ENCODE results near the gene RALGPS1.

RALGPS1 gene

GRCh38 chr9:126999315-127000068 is 84.9 kb downstream of the RALGPS1 start:
- TF ChIP-seq, protein P1, sequence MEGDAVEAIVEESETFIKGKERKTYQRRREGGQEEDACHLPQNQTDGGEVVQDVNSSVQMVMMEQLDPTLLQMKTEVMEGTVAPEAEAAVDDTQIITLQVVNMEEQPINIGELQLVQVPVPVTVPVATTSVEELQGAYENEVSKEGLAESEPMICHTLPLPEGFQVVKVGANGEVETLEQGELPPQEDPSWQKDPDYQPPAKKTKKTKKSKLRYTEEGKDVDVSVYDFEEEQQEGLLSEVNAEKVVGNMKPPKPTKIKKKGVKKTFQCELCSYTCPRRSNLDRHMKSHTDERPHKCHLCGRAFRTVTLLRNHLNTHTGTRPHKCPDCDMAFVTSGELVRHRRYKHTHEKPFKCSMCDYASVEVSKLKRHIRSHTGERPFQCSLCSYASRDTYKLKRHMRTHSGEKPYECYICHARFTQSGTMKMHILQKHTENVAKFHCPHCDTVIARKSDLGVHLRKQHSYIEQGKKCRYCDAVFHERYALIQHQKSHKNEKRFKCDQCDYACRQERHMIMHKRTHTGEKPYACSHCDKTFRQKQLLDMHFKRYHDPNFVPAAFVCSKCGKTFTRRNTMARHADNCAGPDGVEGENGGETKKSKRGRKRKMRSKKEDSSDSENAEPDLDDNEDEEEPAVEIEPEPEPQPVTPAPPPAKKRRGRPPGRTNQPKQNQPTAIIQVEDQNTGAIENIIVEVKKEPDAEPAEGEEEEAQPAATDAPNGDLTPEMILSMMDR (IDR thresholded peaks at IDR 0.05): no peak
- H3K27ac Mint-ChIP-seq: no peak overlapping the region
- H3K27me3 Mint-ChIP-seq (ENCODE audit: low read depth, poor library complexity): no peaks in the 10 kb centered on the region
- peaks cover 26% of the 10 kb centered on the region for H3K9me3 Mint-ChIP-seq
- H3K4me1 Mint-ChIP-seq: no peaks in the 10 kb centered on the region
- no peak overlapping the region for H3K4me3 Mint-ChIP-seq
- no peaks in the 10 kb centered on the region for H3K36me3 Mint-ChIP-seq (ENCODE audit: low read depth)
- no peak for DNase-seq

DNA sequence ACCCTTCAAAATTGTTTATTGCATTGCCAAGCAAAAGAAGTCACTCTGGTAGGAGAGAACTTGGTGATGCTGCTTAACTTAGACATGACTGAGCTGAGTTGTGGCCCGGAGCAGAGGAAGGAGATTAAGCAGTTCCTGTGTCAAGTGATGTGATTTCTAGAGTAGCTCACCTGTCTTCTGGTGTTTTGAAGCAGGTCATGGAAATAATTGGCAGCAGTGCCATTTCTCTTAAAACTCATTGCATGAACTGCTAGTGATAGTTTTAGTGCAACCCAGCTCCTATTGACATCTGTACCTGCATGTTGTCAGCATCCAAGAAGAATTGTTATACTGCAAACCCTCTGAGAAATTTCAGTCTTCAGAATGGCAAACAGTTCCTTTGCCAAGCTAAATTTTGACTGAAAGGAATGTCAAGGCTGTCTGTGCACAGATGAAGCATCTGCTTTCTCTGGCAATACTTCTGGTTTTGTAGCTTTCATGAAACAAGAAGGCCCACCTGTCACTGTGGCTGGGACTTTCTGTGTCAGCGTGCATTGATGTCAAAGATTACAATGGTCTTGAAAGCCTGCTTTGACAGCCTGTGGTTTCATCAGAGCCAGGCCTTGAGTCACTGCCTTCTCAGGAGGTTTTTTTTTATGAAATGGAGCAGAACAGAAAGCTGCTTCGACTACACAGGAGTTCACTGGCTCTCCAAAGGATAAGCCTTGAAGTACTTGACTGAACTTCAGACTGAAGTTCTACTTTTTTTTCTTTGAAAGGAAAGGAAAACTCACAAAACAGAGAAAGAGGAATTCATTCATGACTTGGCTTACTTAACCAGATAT is 90.6 kb downstream of the RALGPS1 start:
- H3K4me1 Mint-ChIP-seq: peaks cover 15% of the 10 kb centered on the region
- H3K4me3 Mint-ChIP-seq: no peak overlapping the region
- DNase-seq: no peak
- TF ChIP-seq, protein P1 (IDR thresholded peaks at IDR 0.05): no peak
- no peak overlapping the region for H3K27ac Mint-ChIP-seq
- peaks cover 4% of the 10 kb centered on the region for H3K9me3 Mint-ChIP-seq
- peaks cover 7% of the 10 kb centered on the region for H3K27me3 Mint-ChIP-seq (ENCODE audit: low read depth, poor library complexity)
- no peaks in the 10 kb centered on the region for H3K36me3 Mint-ChIP-seq (ENCODE audit: low read depth)

- peaks cover 7% of the 10 kb centered on the region for H3K27me3 Mint-ChIP-seq (ENCODE audit: low read depth, poor library complexity)
Measured at GRCh38 chr9:127005770-127006314, 91.3 kb downstream of the RALGPS1 start.

DNA sequence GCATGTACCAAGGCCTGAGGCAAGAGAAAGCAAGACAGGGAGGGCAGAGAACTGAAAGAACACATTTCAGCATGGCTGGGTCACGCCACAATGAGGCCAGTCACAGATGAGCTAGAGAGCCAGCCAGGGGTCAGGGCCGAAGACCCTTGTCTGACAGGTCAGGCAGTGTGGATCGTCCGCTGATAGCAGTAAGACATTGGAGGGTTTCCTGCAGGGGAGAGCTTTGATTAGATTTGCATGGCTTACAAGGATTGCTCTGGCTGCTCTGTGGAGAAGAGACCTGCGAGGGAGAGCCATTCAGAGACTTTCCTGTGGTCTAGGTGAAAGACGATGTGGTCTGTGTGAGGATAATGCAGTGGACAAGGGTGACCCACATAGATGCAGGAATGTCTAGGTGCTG is 93.1 kb downstream of the RALGPS1 start:
- Mint-ChIP-seq H3K4me1 (peaks cover 26% of the 10 kb centered on the region), H3K36me3 (ENCODE audit: low read depth) (no peaks in the 10 kb centered on the region)

More at GRCh38 chr9:127005770-127006314, 91.3 kb downstream of the RALGPS1 start:
- DNase-seq: no peak
- no peaks in the 10 kb centered on the region for H3K36me3 Mint-ChIP-seq (ENCODE audit: low read depth)
- H3K4me3 Mint-ChIP-seq: no peak overlapping the region
- peaks cover 4% of the 10 kb centered on the region for H3K9me3 Mint-ChIP-seq
- TF ChIP-seq, protein P1 (IDR thresholded peaks at IDR 0.05): no peak
- peaks cover 15% of the 10 kb centered on the region for H3K4me1 Mint-ChIP-seq
- no peak overlapping the region for H3K27ac Mint-ChIP-seq

GRCh38 chr9:127008076-127008475 is 93.5 kb downstream of the RALGPS1 start:
- H3K27ac Mint-ChIP-seq: no peak overlapping the region
- peaks cover 4% of the 10 kb centered on the region for H3K9me3 Mint-ChIP-seq
- TF ChIP-seq, protein P1 (IDR thresholded peaks at IDR 0.05): no peak
- H3K27me3 Mint-ChIP-seq (ENCODE audit: low read depth, poor library complexity): peaks cover 7% of the 10 kb centered on the region
- peaks cover 26% of the 10 kb centered on the region for H3K4me1 Mint-ChIP-seq
- no peak overlapping the region for H3K4me3 Mint-ChIP-seq
- no peak for DNase-seq
- no peaks in the 10 kb centered on the region for H3K36me3 Mint-ChIP-seq (ENCODE audit: low read depth)

More for the DNA sequence above, 93.1 kb downstream of the RALGPS1 start:
- peaks cover 4% of the 10 kb centered on the region for H3K9me3 Mint-ChIP-seq
- peak overlapping the region; percentile 8 for H3K27ac Mint-ChIP-seq
- DNase-seq: peak; percentile 47
- no peak overlapping the region for H3K4me3 Mint-ChIP-seq
- H3K27me3 Mint-ChIP-seq (ENCODE audit: low read depth, poor library complexity): peaks cover 7% of the 10 kb centered on the region
- TF ChIP-seq, protein P1 (IDR thresholded peaks at IDR 0.05): no peak

All from nephron progenitor cell (in vitro differentiated cells).